ENCODE measurements around the gene PRKCB. TPM values are rescaled to one million over a fixed set of nuclear protein-coding genes. Genes with fewer than 3 reads are reported as not detected.

The PRKCB gene
- polyA plus RNA-seq, 1 experiment = not detected

DNA sequence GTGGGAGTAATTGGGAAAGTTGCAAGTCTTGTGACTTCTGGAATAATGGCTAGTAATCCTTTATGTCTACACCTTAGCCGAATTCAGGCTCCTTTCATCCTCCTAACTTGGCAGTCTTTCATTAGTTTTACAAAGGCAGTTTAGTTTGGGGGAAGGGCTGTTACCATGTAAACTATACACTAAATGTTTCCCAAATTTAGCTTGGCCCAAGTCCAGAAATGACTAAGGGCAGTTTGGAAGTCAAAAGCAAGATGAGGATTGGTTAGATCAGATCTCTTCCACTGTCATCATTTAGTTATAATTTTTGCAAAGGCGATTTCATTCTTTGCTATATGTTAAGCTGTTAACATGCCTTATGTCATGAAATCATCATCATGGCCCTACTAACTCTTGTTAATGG, 304.9 kb downstream of the PRKCB start:
- DNase-seq (ENCODE audit: low read depth, low spot score) = no peak
- Histone ChIP-seq H3K27ac (ENCODE audit: low read depth, low read length) (no peak overlapping the region), H3K9me3 (ENCODE audit: control insufficient read depth, insufficient read depth, low read length) (no peaks in the 10 kb centered on the region; the same call in 1 of the 2 replicates), H3K27me3 (ENCODE audit: control insufficient read depth, insufficient read depth, low read length) (no peaks in the 10 kb centered on the region), H3K4me3 (ENCODE audit: low read depth, low read length) (no peak overlapping the region)
- ChIA-PET POLR2A (no interaction called here), CTCF (no interaction called here)
- TF ChIP-seq, protein P1, sequence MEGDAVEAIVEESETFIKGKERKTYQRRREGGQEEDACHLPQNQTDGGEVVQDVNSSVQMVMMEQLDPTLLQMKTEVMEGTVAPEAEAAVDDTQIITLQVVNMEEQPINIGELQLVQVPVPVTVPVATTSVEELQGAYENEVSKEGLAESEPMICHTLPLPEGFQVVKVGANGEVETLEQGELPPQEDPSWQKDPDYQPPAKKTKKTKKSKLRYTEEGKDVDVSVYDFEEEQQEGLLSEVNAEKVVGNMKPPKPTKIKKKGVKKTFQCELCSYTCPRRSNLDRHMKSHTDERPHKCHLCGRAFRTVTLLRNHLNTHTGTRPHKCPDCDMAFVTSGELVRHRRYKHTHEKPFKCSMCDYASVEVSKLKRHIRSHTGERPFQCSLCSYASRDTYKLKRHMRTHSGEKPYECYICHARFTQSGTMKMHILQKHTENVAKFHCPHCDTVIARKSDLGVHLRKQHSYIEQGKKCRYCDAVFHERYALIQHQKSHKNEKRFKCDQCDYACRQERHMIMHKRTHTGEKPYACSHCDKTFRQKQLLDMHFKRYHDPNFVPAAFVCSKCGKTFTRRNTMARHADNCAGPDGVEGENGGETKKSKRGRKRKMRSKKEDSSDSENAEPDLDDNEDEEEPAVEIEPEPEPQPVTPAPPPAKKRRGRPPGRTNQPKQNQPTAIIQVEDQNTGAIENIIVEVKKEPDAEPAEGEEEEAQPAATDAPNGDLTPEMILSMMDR (IDR thresholded peaks at IDR 0.05; ENCODE audit: low read depth, low read length) = no peak

DNA sequence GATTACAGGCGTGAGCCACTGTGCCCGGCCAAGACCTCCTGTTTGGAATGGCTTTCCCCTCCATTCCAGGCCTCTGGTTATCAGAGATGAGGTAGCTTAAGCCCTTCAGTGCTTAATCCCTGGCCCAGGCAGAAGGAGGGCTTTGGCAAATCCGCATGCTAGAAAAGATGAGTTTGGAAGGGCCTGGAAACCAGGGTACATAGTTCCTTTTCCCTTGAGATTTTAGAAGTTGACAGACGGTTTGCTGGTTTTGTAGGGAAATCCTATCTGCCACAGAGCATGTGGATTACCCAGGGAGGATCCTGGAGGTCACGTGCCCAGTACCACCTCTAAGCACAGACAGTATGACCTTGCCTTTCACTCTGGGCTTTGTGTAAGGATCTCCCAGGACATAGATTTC, 305.7 kb downstream of the PRKCB start:
- Histone ChIP-seq H3K27ac (ENCODE audit: low read depth, low read length) (no peak overlapping the region), H3K4me3 (ENCODE audit: low read depth, low read length) (no peak overlapping the region), H3K9me3 (ENCODE audit: control insufficient read depth, insufficient read depth, low read length) (no peaks in the 10 kb centered on the region; the same call in 1 of the 2 replicates), H3K27me3 (ENCODE audit: control insufficient read depth, insufficient read depth, low read length) (no peaks in the 10 kb centered on the region)
- DNase-seq (ENCODE audit: low read depth, low spot score) = no peak
- POLR2A ChIA-PET = no interaction called here
- TF ChIP-seq, protein P1 (IDR thresholded peaks at IDR 0.05; ENCODE audit: low read depth, low read length) = no peak
- CTCF ChIA-PET = no interaction called here

GRCh38 chr16:24141917-24142316, 306.1 kb downstream of the PRKCB start:
- CTCF ChIA-PET = no interaction called here
- Histone ChIP-seq H3K9me3 (ENCODE audit: control insufficient read depth, insufficient read depth, low read length) (no peaks in the 10 kb centered on the region; the same call in 1 of the 2 replicates), H3K27me3 (ENCODE audit: control insufficient read depth, insufficient read depth, low read length) (no peaks in the 10 kb centered on the region), H3K27ac (ENCODE audit: low read depth, low read length) (no peak overlapping the region), H3K4me3 (ENCODE audit: low read depth, low read length) (no peak overlapping the region)
- DNase-seq (ENCODE audit: low read depth, low spot score) = no peak
- POLR2A ChIA-PET = no interaction called here
- TF ChIP-seq, protein P1 (IDR thresholded peaks at IDR 0.05; ENCODE audit: low read depth, low read length) = no peak

GRCh38 chr16:24145927-24146326, 310.1 kb downstream of the PRKCB start:
- Histone ChIP-seq H3K9me3 (ENCODE audit: control insufficient read depth, insufficient read depth, low read length) (no peaks in the 10 kb centered on the region; the same call in 1 of the 2 replicates), H3K27ac (ENCODE audit: low read depth, low read length) (no peak overlapping the region), H3K27me3 (ENCODE audit: control insufficient read depth, insufficient read depth, low read length) (no peaks in the 10 kb centered on the region), H3K4me3 (ENCODE audit: low read depth, low read length) (no peak overlapping the region)
- TF ChIP-seq, protein P1 (IDR thresholded peaks at IDR 0.05; ENCODE audit: low read depth, low read length) = no peak
- CTCF ChIA-PET = no interaction called here
- POLR2A ChIA-PET = no interaction called here
- no peak for DNase-seq (ENCODE audit: low read depth, low spot score)

DNA sequence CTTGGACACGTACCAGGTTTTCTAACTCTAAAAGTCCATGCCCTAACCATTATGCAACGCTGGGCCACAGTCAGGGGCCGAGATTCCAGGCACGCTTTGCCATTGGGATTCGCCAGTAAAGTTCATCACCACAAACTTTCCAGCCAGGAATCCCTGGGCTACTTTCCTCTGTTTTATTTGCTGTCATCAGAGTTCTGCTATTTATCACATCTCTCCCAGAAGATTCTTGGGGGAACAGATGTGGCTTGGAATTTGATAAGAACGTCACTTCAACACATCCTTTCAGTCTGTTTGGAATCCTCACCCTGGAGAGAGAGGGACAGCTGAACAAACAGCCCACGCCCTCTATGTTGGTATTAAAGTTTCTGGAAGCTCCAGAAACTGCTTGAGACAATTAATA, 310.7 kb downstream of the PRKCB start:
- H3K4me3 ChIP-seq (ENCODE audit: low read depth, low read length) = no peak overlapping the region
- no peak overlapping the region for H3K27ac ChIP-seq (ENCODE audit: low read depth, low read length)
- ChIA-PET CTCF (no interaction called here), POLR2A (no interaction called here)
- H3K27me3 ChIP-seq (ENCODE audit: control insufficient read depth, insufficient read depth, low read length) = no peaks in the 10 kb centered on the region
- no peaks in the 10 kb centered on the region; the same call in 1 of the 2 replicates for H3K9me3 ChIP-seq (ENCODE audit: control insufficient read depth, insufficient read depth, low read length)
- TF ChIP-seq, protein P1 (IDR thresholded peaks at IDR 0.05; ENCODE audit: low read depth, low read length) = no peak
- DNase-seq (ENCODE audit: low read depth, low spot score) = no peak

Measured in AG04450 (cell line).